ENCODE results near the gene PLXNA2.

DNA sequence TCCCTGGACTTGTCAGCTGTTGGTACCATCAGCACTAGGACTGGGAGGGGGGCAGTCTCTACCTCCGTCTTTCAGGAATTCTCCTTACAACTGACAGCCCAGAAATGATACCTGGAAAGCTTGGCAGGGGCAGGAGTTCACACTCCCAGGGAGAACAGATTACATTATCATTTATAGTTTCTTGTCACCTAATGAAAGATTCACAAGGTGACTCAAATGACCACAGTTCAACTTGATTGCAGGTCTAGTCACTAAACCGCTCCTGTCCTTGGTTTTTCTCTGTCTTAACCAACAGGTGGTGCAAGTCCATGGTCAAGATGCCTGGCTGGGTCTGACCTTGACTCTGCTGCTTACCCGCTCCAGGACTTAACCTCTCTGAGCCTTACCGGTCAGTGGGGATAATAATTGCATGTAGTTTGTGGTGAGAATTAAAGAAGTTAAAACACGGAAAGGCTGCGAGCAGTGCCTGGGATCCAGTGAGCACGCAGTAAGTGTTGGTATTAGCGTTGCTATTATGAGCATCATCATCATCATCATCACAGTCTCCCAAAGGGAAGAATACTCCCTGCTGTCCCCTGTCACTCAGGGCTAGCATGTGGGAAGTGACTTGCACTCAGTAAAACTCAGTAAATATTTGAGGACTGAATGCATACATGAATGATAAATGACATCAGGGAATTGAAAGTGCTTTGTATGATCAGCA, 207.9 kb downstream of the PLXNA2 start:
- TF ChIP-seq EZH2phosphoT487 (IDR thresholded peaks at IDR 0.05; ENCODE audit: insufficient read depth, low read depth): no peak
- TF ChIP-seq EZH2 (IDR thresholded peaks at IDR 0.05; ENCODE audit: insufficient read depth, poor library complexity, severe bottlenecking): no peak
